Cerebellar cortex (tissue), 1 donor: ENCODE results near the gene HIRIP3.
"Not testable (repeated sequence)": the region's sequence is repeated elsewhere in the genome, so short reads cannot be mapped to it uniquely, and the experiment has no call there.

ENCODE experiments used
- DNase-seq: peaks from one replicate; pipeline ENCODE4 v3.0.0-alpha.2; 2015; ENCODE audit warnings: low spot score

The HIRIP3 gene

GRCh38 chr16:29995324-29995910, at the start of gene HIRIP3:
HIRIP3 (minus strand) TSS chr16:29995617; CDS start chr16:29995605, 12 bp downstream.
- DNase-seq: peak; percentile 86

GRCh38 chr16:30041841-30042240, 46.4 kb upstream of the HIRIP3 start:
- DNase-seq: no peak

- not testable (repeated sequence) for DNase-seq
These were observed 45.3 kb upstream of the HIRIP3 start for GRCh38 chr16:30040690-30041089.

GRCh38 chr16:30040221-30040620, 44.8 kb upstream of the HIRIP3 start:
- no peak for DNase-seq

GRCh38 chr16:30033270-30033669, 37.9 kb upstream of the HIRIP3 start:
- no peak for DNase-seq

GRCh38 chr16:30032083-30032819, 36.8 kb upstream of the HIRIP3 start:
- DNase-seq: peak; percentile 90

GRCh38 chr16:30031477-30031918, 36.1 kb upstream of the HIRIP3 start:
- DNase-seq: peak; percentile 18

- peak; percentile 74 for DNase-seq
These were observed 35.5 kb upstream of the HIRIP3 start, which contains the start of gene TLCD3B for GRCh38 chr16:30030841-30031413. TLCD3B (minus strand) TSS chr16:30031271; CDS start chr16:30030527, 744 bp downstream.

- no peak for DNase-seq
These were observed 34.7 kb upstream of the HIRIP3 start for GRCh38 chr16:30030011-30030685.

- no peak for DNase-seq
These were observed 33.1 kb upstream of the HIRIP3 start for GRCh38 chr16:30028438-30029076.

GRCh38 chr16:30027588-30028437, 32.4 kb upstream of the HIRIP3 start:
- DNase-seq: no peak

- no peak for DNase-seq
These were observed 31.0 kb upstream of the HIRIP3 start for GRCh38 chr16:30026449-30026848.

- no peak for DNase-seq
These were observed 30.2 kb upstream of the HIRIP3 start for GRCh38 chr16:30025574-30025973.

- DNase-seq: no peak
These were observed 29.7 kb upstream of the HIRIP3 start for GRCh38 chr16:30025156-30025555.

GRCh38 chr16:30024451-30024850, 29.0 kb upstream of the HIRIP3 start:
- no peak for DNase-seq

- no peak for DNase-seq
These were observed 28.2 kb upstream of the HIRIP3 start for GRCh38 chr16:30023586-30023985.

- no peak for DNase-seq
These were observed 27.5 kb upstream of the HIRIP3 start, which contains the start of gene C16orf92 for GRCh38 chr16:30022887-30023286. C16orf92 (plus strand) TSS chr16:30023198; CDS start chr16:30023341, 143 bp downstream.

- no peak for DNase-seq
These were observed 23.3 kb upstream of the HIRIP3 start for GRCh38 chr16:30018731-30019158.

GRCh38 chr16:30017937-30018336, 22.5 kb upstream of the HIRIP3 start:
- DNase-seq: not testable (repeated sequence)

- no peak for DNase-seq
These were observed 21.9 kb upstream of the HIRIP3 start for GRCh38 chr16:30017277-30017656.
